WTC11 (cell line): ENCODE results near the gene ALPK1. TPM values are rescaled to one million over a fixed set of nuclear protein-coding genes. Genes with fewer than 3 reads are reported as not detected.

Source experiments
- ATAC-seq: fragments of 200-7000 bp; cut with Tn5 transposase; 2 replicates; pipeline ENCODE4 v1.10.0; 2021; ENCODE audit warnings: mild to moderate bottlenecking, moderate library complexity
- CTCF ChIA-PET: fragments of 300-600 bp; sonication (Branson Sonifier 250); formaldehyde crosslinking; loops from one replicate; lab custom pipeline; 2021; ENCODE audit warnings: antibody characterized with exemption; lab: Charles Lee
- POLR2A ChIA-PET: fragments of 350-600 bp; sonication (Branson Sonifier 250); formaldehyde crosslinking; loops from one replicate; lab custom pipeline; 2021; ENCODE audit warnings: antibody characterized with exemption; lab: Charles Lee
- DNase-seq: peaks from one replicate; pipeline ENCODE4 v3.0.0; 2021; ENCODE audit warnings: low spot score
- H3K27ac Mint-ChIP-seq: 2 replicates; pipeline ENCODE4 v1.8.0; 2021; ENCODE audit warnings: mixed read lengths
- H3K27me3 Mint-ChIP-seq: 2 replicates; pipeline ENCODE4 v1.8.0; 2021; ENCODE audit warnings: low read depth, mild to moderate bottlenecking, moderate library complexity, mixed read lengths
- H3K36me3 Mint-ChIP-seq: 2 replicates; pipeline ENCODE4 v1.8.0; 2021; ENCODE audit warnings: mixed read lengths
- H3K4me1 Mint-ChIP-seq: 2 replicates; pipeline ENCODE4 v1.8.0; 2022; ENCODE audit warnings: mixed read lengths
- H3K4me3 Mint-ChIP-seq: 2 replicates; pipeline ENCODE4 v1.8.0; 2021; ENCODE audit warnings: mild to moderate bottlenecking, moderate library complexity, mixed read lengths
- H3K9me3 Mint-ChIP-seq: 2 replicates; pipeline ENCODE4 v1.8.0; 2021; ENCODE audit warnings: mixed read lengths
- AFF4 ChIP-seq: sonication (generic); formaldehyde crosslinking; IDR thresholded peaks from 2 replicates; pipeline ENCODE4 v1.8.1; 2023; ENCODE audit warnings: mild to moderate bottlenecking, missing genetic modification reagents, borderline replicate concordance
- E2F5 ChIP-seq: sonication (generic); formaldehyde crosslinking; IDR thresholded peaks from 2 replicates; pipeline ENCODE4 v1.8.1; 2022; ENCODE audit warnings: mild to moderate bottlenecking, moderate library complexity, missing genetic modification reagents
- ETV6 ChIP-seq: sonication (generic); formaldehyde crosslinking; IDR thresholded peaks from 2 replicates; pipeline ENCODE4 v1.8.1; 2022; ENCODE audit warnings: mild to moderate bottlenecking, missing genetic modification reagents
- HMGXB4 ChIP-seq: sonication (generic); formaldehyde crosslinking; IDR thresholded peaks from 2 replicates; pipeline ENCODE4 v1.8.1; 2023; ENCODE audit warnings: mild to moderate bottlenecking, moderate library complexity, missing genetic modification reagents
- JUN ChIP-seq: sonication (generic); formaldehyde crosslinking; IDR thresholded peaks from 2 replicates; pipeline ENCODE4 v1.8.0; 2023; ENCODE audit warnings: mild to moderate bottlenecking, missing genetic modification reagents
- MYBL2 ChIP-seq: sonication (generic); formaldehyde crosslinking; IDR thresholded peaks from 2 replicates; pipeline ENCODE4 v1.8.1; 2023; ENCODE audit warnings: mild to moderate bottlenecking, moderate library complexity, missing genetic modification reagents
- NFE2L1 ChIP-seq: sonication (generic); formaldehyde crosslinking; IDR thresholded peaks from 2 replicates; pipeline ENCODE4 v1.8.1; 2023; ENCODE audit warnings: missing genetic modification reagents
- NR3C1 ChIP-seq: sonication (generic); formaldehyde crosslinking; conservative IDR thresholded peaks from 2 replicates; pipeline ENCODE4 v1.8.1; 2023; ENCODE audit warnings: low read depth, mild to moderate bottlenecking, missing genetic modification reagents
- RELA ChIP-seq: sonication (generic); formaldehyde crosslinking; IDR thresholded peaks from 2 replicates; pipeline ENCODE4 v1.8.1; 2022; ENCODE audit warnings: missing genetic modification reagents, mild to moderate bottlenecking, borderline replicate concordance
- STAT6 ChIP-seq: sonication (generic); formaldehyde crosslinking; conservative IDR thresholded peaks from 2 replicates; pipeline ENCODE4 v1.8.1; 2023; ENCODE audit warnings: mild to moderate bottlenecking, low read depth, missing genetic modification reagents, moderate library complexity
- TEAD1 ChIP-seq: sonication (generic); formaldehyde crosslinking; IDR thresholded peaks from 2 replicates; pipeline ENCODE4 v1.8.0; 2022; ENCODE audit warnings: mild to moderate bottlenecking, missing genetic modification reagents
- USF1 ChIP-seq: sonication (generic); formaldehyde crosslinking; IDR thresholded peaks from 2 replicates; pipeline ENCODE4 v1.8.0; 2022; ENCODE audit warnings: mild to moderate bottlenecking, missing genetic modification reagents
- ZNF425 ChIP-seq: fragments of 250-450 bp; sonication (Bioruptor Pico); conservative IDR thresholded peaks from 2 replicates; pipeline ENCODE4 v1.9.0; 2021; ENCODE audit warnings: mild to moderate bottlenecking
- ZSCAN18 ChIP-seq: fragments of 250-450 bp; sonication (Bioruptor Pico); IDR thresholded peaks from 2 replicates; pipeline ENCODE4 v2.1.2; 2022; ENCODE audit warnings: mild to moderate bottlenecking, moderate library complexity
- total RNA-seq: library from RNA; stranded (reverse); gene quantifications from 3 replicates; pipeline ENCODE4 v1.2.3, GENCODE V29; 2021

ALPK1 gene
- total RNA-seq, 1 experiment from 2014 or later = 0.50 TPM

GRCh38 chr4:112328734-112329130 is 31.6 kb downstream of the ALPK1 start (continued):
- no peak for TF ChIP-seq ZNF425 (CRISPR knock-in tag)
- TF ChIP-seq NR3C1 (CRISPR knock-in tag) = no peak
- TF ChIP-seq MYBL2 (CRISPR knock-in tag) = no peak
- TF ChIP-seq TEAD1 = no peak
- no peak for TF ChIP-seq JUN (CRISPR knock-in tag)
- no peak for TF ChIP-seq STAT6 (CRISPR knock-in tag)
- no peak for TF ChIP-seq ZSCAN18 (CRISPR knock-in tag)

- TF ChIP-seq AFF4 (CRISPR knock-in tag) (no peak), RELA (CRISPR knock-in tag) (no peak), E2F5 (no peak)
- no peak overlapping the region for H3K4me3 Mint-ChIP-seq
- no peak for ATAC-seq
- ChIA-PET POLR2A (no interaction called here), CTCF (interaction anchor here (0.7 to 2.3 kb wide), 3 partner anchors 32 to 194 kb away, joined by 3 to 15 read pairs (median 3); no protein-coding TSS in a partner anchor)
- no peaks in the 10 kb centered on the region for H3K9me3 Mint-ChIP-seq
- peaks cover 9% of the 10 kb centered on the region for H3K27me3 Mint-ChIP-seq
- H3K36me3 Mint-ChIP-seq = no peaks in the 10 kb centered on the region
- H3K4me1 Mint-ChIP-seq = no peaks in the 10 kb centered on the region
- DNase-seq = no peak
- no peak overlapping the region for H3K27ac Mint-ChIP-seq
These were observed 32.7 kb downstream of the ALPK1 start for GRCh38 chr4:112329672-112330375.

- ChIA-PET CTCF (interaction anchor here (2.3 kb wide), 1 partner anchor 192 kb away, joined by 15 read pairs; no protein-coding TSS in a partner anchor), POLR2A (no interaction called here)
- peaks cover 5% of the 10 kb centered on the region for H3K27me3 Mint-ChIP-seq
- H3K36me3 Mint-ChIP-seq = no peaks in the 10 kb centered on the region
- H3K9me3 Mint-ChIP-seq = no peaks in the 10 kb centered on the region
- H3K27ac Mint-ChIP-seq = no peak overlapping the region
- ATAC-seq = no peak
- 0 out of 2 replicates have a peak, but pooled peaks cover 2% of the 10 kb centered on the region for H3K4me1 Mint-ChIP-seq
- H3K4me3 Mint-ChIP-seq = no peak overlapping the region
- no peak for DNase-seq
- TF ChIP-seq HMGXB4 (CRISPR knock-in tag) (no peak), ETV6 (CRISPR knock-in tag) (no peak), USF1 (CRISPR knock-in tag) (no peak), NFE2L1 (CRISPR knock-in tag) (no peak)
These were observed 33.8 kb downstream of the ALPK1 start for GRCh38 chr4:112330921-112331320.
